ENCODE data around the gene ARHGAP31.

DNA sequence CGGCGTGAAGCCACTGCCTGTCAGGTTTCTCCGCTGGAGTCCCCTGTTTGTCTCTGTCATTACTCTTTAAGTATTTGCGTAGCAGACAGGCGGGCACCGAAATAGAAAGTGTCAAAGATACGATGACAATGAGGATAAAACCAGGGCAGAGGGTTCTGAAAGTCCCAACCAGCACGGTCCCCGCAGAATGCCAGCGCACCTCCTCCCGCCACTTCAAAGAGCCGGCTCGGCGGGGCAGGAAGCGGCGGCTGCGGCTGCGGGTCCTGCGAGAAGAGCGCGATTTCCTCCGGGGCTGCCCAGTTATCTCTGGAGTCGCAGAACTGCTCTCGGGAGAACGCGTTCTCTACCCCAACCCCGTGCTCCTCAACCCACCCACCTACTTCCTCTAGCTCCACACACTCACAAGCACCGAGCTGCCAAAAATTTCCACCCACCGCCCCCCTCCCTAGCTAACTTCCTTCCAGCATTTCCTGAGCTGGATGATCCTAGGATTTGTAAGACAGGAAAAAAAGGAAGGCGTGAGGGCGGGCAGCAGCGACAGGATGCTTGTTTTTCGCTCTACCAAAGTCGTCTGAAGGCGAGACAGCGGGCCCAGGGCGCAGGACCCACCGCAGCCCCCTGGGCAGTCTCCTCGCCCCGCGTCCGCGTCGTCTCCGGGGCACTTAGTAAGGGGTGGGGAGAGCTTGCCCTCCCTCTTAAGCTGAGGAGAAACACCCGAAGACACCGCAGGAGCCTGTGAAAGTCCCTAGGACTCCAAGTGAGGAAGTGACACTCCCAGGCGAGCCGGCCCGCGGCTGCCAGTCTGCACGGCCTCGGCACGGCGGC lies at the start of gene ARHGAP31:
- TF ChIP-seq EZH2 (IDR thresholded peaks at IDR 0.05; ENCODE audit: low read length, missing control alignments): no peak
- TF ChIP-seq, protein P1, sequence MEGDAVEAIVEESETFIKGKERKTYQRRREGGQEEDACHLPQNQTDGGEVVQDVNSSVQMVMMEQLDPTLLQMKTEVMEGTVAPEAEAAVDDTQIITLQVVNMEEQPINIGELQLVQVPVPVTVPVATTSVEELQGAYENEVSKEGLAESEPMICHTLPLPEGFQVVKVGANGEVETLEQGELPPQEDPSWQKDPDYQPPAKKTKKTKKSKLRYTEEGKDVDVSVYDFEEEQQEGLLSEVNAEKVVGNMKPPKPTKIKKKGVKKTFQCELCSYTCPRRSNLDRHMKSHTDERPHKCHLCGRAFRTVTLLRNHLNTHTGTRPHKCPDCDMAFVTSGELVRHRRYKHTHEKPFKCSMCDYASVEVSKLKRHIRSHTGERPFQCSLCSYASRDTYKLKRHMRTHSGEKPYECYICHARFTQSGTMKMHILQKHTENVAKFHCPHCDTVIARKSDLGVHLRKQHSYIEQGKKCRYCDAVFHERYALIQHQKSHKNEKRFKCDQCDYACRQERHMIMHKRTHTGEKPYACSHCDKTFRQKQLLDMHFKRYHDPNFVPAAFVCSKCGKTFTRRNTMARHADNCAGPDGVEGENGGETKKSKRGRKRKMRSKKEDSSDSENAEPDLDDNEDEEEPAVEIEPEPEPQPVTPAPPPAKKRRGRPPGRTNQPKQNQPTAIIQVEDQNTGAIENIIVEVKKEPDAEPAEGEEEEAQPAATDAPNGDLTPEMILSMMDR (conservative IDR thresholded peaks at IDR 0.05 in 1 of 2, IDR thresholded peaks at IDR 0.05 in 1 of 2; ENCODE audit: low read depth in 1 of 2, low read length in 2 of 2): no peak
